Putamen (tissue), 1 donor: Measurements from ENCODE around the gene OXCT1.
A peak's percentile ranks its signal among the peaks of the same experiment; 100 is the strongest.

Experiments used
- DNase-seq: peaks from one replicate; pipeline ENCODE4 v3.0.0-alpha.2; 2016; ENCODE audit warnings: low spot score

Gene OXCT1

GRCh38 chr5:41869724-41870626 lies at the start of gene OXCT1:
Gene OXCT1 (minus strand): TSS chr5:41870425. CDS start chr5:41870358, 67 bp downstream.
- DNase-seq: peak; percentile 80

GRCh38 chr5:41918105-41918504 lies 47.9 kb upstream of the OXCT1 start:
- no peak for DNase-seq

- no peak for DNase-seq
Measured at GRCh38 chr5:41908374-41909079, 38.3 kb upstream of the OXCT1 start.

GRCh38 chr5:41906151-41906550 lies 35.9 kb upstream of the OXCT1 start:
- no peak for DNase-seq

GRCh38 chr5:41903892-41904799 lies 33.9 kb upstream of the OXCT1 start, which contains the start of gene RIMOC1:
Gene RIMOC1 (plus strand): TSS chr5:41904344. CDS start chr5:41904368, 24 bp downstream.
- DNase-seq: peak; percentile 100

- DNase-seq: no peak
Measured at GRCh38 chr5:41903382-41903891, 33.2 kb upstream of the OXCT1 start.

GRCh38 chr5:41896230-41896629 lies 26.0 kb upstream of the OXCT1 start:
- DNase-seq: no peak

GRCh38 chr5:41893074-41893851 lies 23.0 kb upstream of the OXCT1 start:
- no peak for DNase-seq

GRCh38 chr5:41892031-41892430 lies 21.8 kb upstream of the OXCT1 start:
- DNase-seq: no peak

GRCh38 chr5:41891066-41891707 lies 21.0 kb upstream of the OXCT1 start:
- DNase-seq: no peak

GRCh38 chr5:41885286-41885685 lies 15.1 kb upstream of the OXCT1 start:
- no peak for DNase-seq

GRCh38 chr5:41883936-41884335 lies 13.7 kb upstream of the OXCT1 start:
- no peak for DNase-seq

GRCh38 chr5:41883243-41883642 lies 13.0 kb upstream of the OXCT1 start:
- no peak for DNase-seq

- DNase-seq: no peak
Measured at GRCh38 chr5:41882765-41883164, 12.5 kb upstream of the OXCT1 start.

- DNase-seq: no peak
Measured at GRCh38 chr5:41878643-41879478, 8.6 kb upstream of the OXCT1 start.

GRCh38 chr5:41878173-41878572 lies 7.9 kb upstream of the OXCT1 start:
- DNase-seq: no peak

- DNase-seq: no peak
Measured at GRCh38 chr5:41877408-41877807, 7.2 kb upstream of the OXCT1 start.

GRCh38 chr5:41876678-41877077 lies 6.5 kb upstream of the OXCT1 start:
- DNase-seq: peak; percentile 31

- no peak for DNase-seq
Measured at GRCh38 chr5:41875121-41875520, 4.9 kb upstream of the OXCT1 start.
